ENCODE data around the gene FOXO1. TPM values are rescaled to one million over a fixed set of nuclear protein-coding genes. Genes with fewer than 3 reads are reported as not detected.

Gene FOXO1
- total RNA-seq, 1 donor from 2014 or later = 7.6 TPM

GRCh38 chr13:40670307-40670706 is 3.9 kb upstream of the FOXO1 start:
- no peak for FAIRE-seq
- no peak for DNase-seq (ENCODE audit: low read depth)
- Histone ChIP-seq H3K27me3 (ENCODE audit: control insufficient read depth, insufficient read depth, low read length) (no peaks in the 10 kb centered on the region), H3K4me3 (ENCODE audit: low read depth, low read length) (no peak overlapping the region), H3K36me3 (ENCODE audit: control insufficient read depth, insufficient read depth, low read length) (no peaks in the 10 kb centered on the region)
- no peak for TF ChIP-seq CTCF (IDR thresholded peaks at IDR 0.05; ENCODE audit: insufficient read depth, low read length, severe bottlenecking)

- no peak for FAIRE-seq
These were observed 1.9 kb upstream of the FOXO1 start for GRCh38 chr13:40668335-40668734.

GRCh38 chr13:40667622-40667978 is 1.2 kb upstream of the FOXO1 start:
- Histone ChIP-seq H3K36me3 (ENCODE audit: control insufficient read depth, insufficient read depth, low read length) (no peaks in the 10 kb centered on the region), H3K27me3 (ENCODE audit: control insufficient read depth, insufficient read depth, low read length) (no peaks in the 10 kb centered on the region), H3K4me3 (ENCODE audit: low read depth, low read length) (peak overlapping the region; percentile 98)
- no peak for FAIRE-seq
- TF ChIP-seq CTCF (IDR thresholded peaks at IDR 0.05; ENCODE audit: insufficient read depth, low read length, severe bottlenecking) = no peak
- no peak for DNase-seq (ENCODE audit: low read depth)

More at GRCh38 chr13:40668335-40668734, 1.9 kb upstream of the FOXO1 start:
- Histone ChIP-seq H3K4me3 (ENCODE audit: low read depth, low read length) (no peak overlapping the region), H3K36me3 (ENCODE audit: control insufficient read depth, insufficient read depth, low read length) (no peaks in the 10 kb centered on the region), H3K27me3 (ENCODE audit: control insufficient read depth, insufficient read depth, low read length) (no peaks in the 10 kb centered on the region)
- DNase-seq (ENCODE audit: low read depth) = no peak
- peak; percentile 71 for TF ChIP-seq CTCF (IDR thresholded peaks at IDR 0.05; ENCODE audit: insufficient read depth, low read length, severe bottlenecking)

GRCh38 chr13:40666933-40667621 is 636 bp upstream of the FOXO1 start:
- DNase-seq (ENCODE audit: low read depth) = no peak
- H3K36me3 ChIP-seq (ENCODE audit: control insufficient read depth, insufficient read depth, low read length) = no peaks in the 10 kb centered on the region
- H3K27me3 ChIP-seq (ENCODE audit: control insufficient read depth, insufficient read depth, low read length) = no peaks in the 10 kb centered on the region
- FAIRE-seq = no peak
- TF ChIP-seq CTCF (IDR thresholded peaks at IDR 0.05; ENCODE audit: insufficient read depth, low read length, severe bottlenecking) = no peak
- H3K4me3 ChIP-seq (ENCODE audit: low read depth, low read length) = peak overlapping the region; percentile 98

- FAIRE-seq = no peak
- H3K27me3 ChIP-seq (ENCODE audit: control insufficient read depth, insufficient read depth, low read length) = no peaks in the 10 kb centered on the region
- H3K4me3 ChIP-seq (ENCODE audit: low read depth, low read length) = peak overlapping the region; percentile 98
- H3K36me3 ChIP-seq (ENCODE audit: control insufficient read depth, insufficient read depth, low read length) = no peaks in the 10 kb centered on the region
- DNase-seq (ENCODE audit: low read depth) = no peak
- no peak for TF ChIP-seq CTCF (IDR thresholded peaks at IDR 0.05; ENCODE audit: insufficient read depth, low read length, severe bottlenecking)
These were observed 1.1 kb downstream of the FOXO1 start for GRCh38 chr13:40665126-40666044.

Measured in bronchial epithelial cell (primary cell).